Endothelial cell of umbilical vein (primary cell): ENCODE measurements around the gene EMC8. TPM values are rescaled to one million over a fixed set of nuclear protein-coding genes. Genes with fewer than 3 reads are reported as not detected.

Experiments used
- BruUV-seq: library from RNA; stranded (reverse); fragments of 400-500 nt; replicated peaks from 2 replicates; lab custom pipeline; 2021; lab: Mats Ljungman, UMichigan
- CTCF ChIA-PET: fragments of 300-600, 350-600 bp; sonication (Branson Sonifier 250); formaldehyde crosslinking; loops from one replicate; lab custom pipeline; 2021; ENCODE audit warnings: antibody characterized with exemption, inconsistent platforms; lab: Charles Lee
- POLR2A ChIA-PET: fragments of 300-600, 350-600 bp; sonication (Branson Sonifier 250); formaldehyde crosslinking; loops from one replicate; lab custom pipeline; 2021; ENCODE audit warnings: antibody characterized with exemption, inconsistent platforms; lab: Charles Lee
- DNase-seq: peaks from one replicate; pipeline ENCODE4 v3.0.0-alpha.2; 2011; ENCODE audit warnings: low read depth, low spot score
- FAIRE-seq: peaks from 2 replicates; lab custom pipeline; 2011; peaks lifted over from hg19 to GRCh38; lab: Jason Lieb, UNC
- H2AFZ ChIP-seq: 2 replicates; pipeline ENCODE4 v1.6.0; 2012; ENCODE audit warnings: low read depth, low read length, control low read depth, inconsistent platforms
- H3K27ac ChIP-seq: 2 replicates; pipeline ENCODE4 v1.5.1; 2011; ENCODE audit warnings: low read depth, mild to moderate bottlenecking, control low read depth, low read length, moderate library complexity; ENCODE audit not compliant: insufficient read depth
- H3K27me3 ChIP-seq, 2 experiments: 2 replicates each; pipeline versions ENCODE4 v1.6.0 to v1.6.1; 2011; ENCODE audit warnings: low read length in 2 of 2, mixed read lengths in 1 of 2; ENCODE audit not compliant: control insufficient read depth in 2 of 2, insufficient read depth in 2 of 2
- H3K36me3 ChIP-seq, 2 experiments: 2 replicates in 1 of 2; 3 replicates in 1 of 2; pipeline ENCODE4 v1.5.1; 2011; ENCODE audit warnings: low read length in 2 of 2, mild to moderate bottlenecking in 1 of 2, moderate library complexity in 1 of 2; ENCODE audit not compliant: control insufficient read depth in 2 of 2, insufficient read depth in 2 of 2; ENCODE audit errors: extremely low read depth in 1 of 2
- H3K4me1 ChIP-seq: 3 replicates; pipeline ENCODE4 v1.5.1; 2011; ENCODE audit warnings: mild to moderate bottlenecking, low read length; ENCODE audit not compliant: control insufficient read depth, insufficient read depth; ENCODE audit errors: extremely low read depth
- H3K4me2 ChIP-seq: 2 replicates; pipeline ENCODE4 v1.6.1; 2011; ENCODE audit warnings: low read length, control low read depth, mixed read lengths; ENCODE audit not compliant: insufficient read depth
- H3K4me3 ChIP-seq, 3 experiments: fragments of 200-600 bp in 1 of 3; sonication (generic), shearing (Covaris generic) in 1 of 3; replicated peaks in 1 of 3; 2 replicates each; pipeline ENCODE4 v1.5.1; 2011 to 2016; ENCODE audit warnings: control low read depth in 3 of 3, low read length in 3 of 3, mild to moderate bottlenecking in 2 of 3, inconsistent platforms in 1 of 3, low read depth in 1 of 3, moderate library complexity in 1 of 3; ENCODE audit not compliant: insufficient read depth in 1 of 3
- H3K79me2 ChIP-seq: 2 replicates; pipeline ENCODE4 v1.6.0; 2012; ENCODE audit warnings: low read length, inconsistent platforms; ENCODE audit not compliant: control insufficient read depth, insufficient read depth
- H3K9ac ChIP-seq: replicated peaks from 2 replicates; pipeline ENCODE3; 2011; ENCODE audit warnings: low read length, control low read depth; ENCODE audit not compliant: insufficient read depth; ENCODE audit errors: extremely low read depth
- H3K9me1 ChIP-seq: replicated peaks from 3 replicates; pipeline ENCODE4 v1.6.0; 2011; ENCODE audit warnings: mild to moderate bottlenecking, low read length; ENCODE audit not compliant: control insufficient read depth, insufficient read depth; ENCODE audit errors: extremely low read depth
- H3K9me3 ChIP-seq: replicated peaks from 2 replicates; pipeline ENCODE4 v1.5.1; 2012; ENCODE audit warnings: low read length, inconsistent platforms; ENCODE audit not compliant: control insufficient read depth, insufficient read depth
- H4K20me1 ChIP-seq: replicated peaks from 2 replicates; pipeline ENCODE3; 2011; ENCODE audit warnings: mild to moderate bottlenecking, low read length; ENCODE audit not compliant: control insufficient read depth, insufficient read depth; ENCODE audit errors: extremely low read depth
- CTCF ChIP-seq, 2 donors: IDR thresholded peaks; 1 replicate in 1 of 2; 2 replicates in 1 of 2; pipeline ENCODE4 v1.5.1; 2011; ENCODE audit warnings: low read length in 2 of 2, mild to moderate bottlenecking in 2 of 2, moderate library complexity in 2 of 2, control low read depth in 1 of 2, inconsistent platforms in 1 of 2, low read depth in 1 of 2; ENCODE audit not compliant: insufficient read depth in 1 of 2; ENCODE audit errors: extremely low read depth in 1 of 2
- EZH2 ChIP-seq: IDR thresholded peaks from 2 replicates; pipeline ENCODE4 v1.6.1; 2012; ENCODE audit warnings: borderline replicate concordance, low read depth, mild to moderate bottlenecking, moderate library complexity, low read length, inconsistent platforms; ENCODE audit not compliant: severe bottlenecking
- FOS ChIP-seq: IDR thresholded peaks from 2 replicates; pipeline ENCODE4 v1.6.1; 2011; ENCODE audit warnings: mild to moderate bottlenecking, low read length, moderate library complexity, borderline replicate concordance; ENCODE audit not compliant: insufficient read depth
- GATA2 ChIP-seq: IDR thresholded peaks from 2 replicates; pipeline ENCODE4 v1.7.0; 2011; ENCODE audit warnings: low read depth, mild to moderate bottlenecking, moderate library complexity, mixed read lengths, low read length; ENCODE audit not compliant: insufficient read length, insufficient read depth
- JUN ChIP-seq: IDR thresholded peaks from 2 replicates; pipeline ENCODE4 v1.6.1; 2011; ENCODE audit warnings: borderline replicate concordance, low read depth; ENCODE audit not compliant: insufficient read length, insufficient read depth
- MAX ChIP-seq: IDR thresholded peaks from 2 replicates; pipeline ENCODE4 v1.6.1; 2011; ENCODE audit not compliant: insufficient read depth, insufficient read length
- MYC ChIP-seq: IDR thresholded peaks from one replicate; pipeline ENCODE4 v1.6.1; 2011; ENCODE audit warnings: mild to moderate bottlenecking, low read depth, low read length
- POLR2A ChIP-seq: IDR thresholded peaks from 2 replicates; pipeline ENCODE4 v1.6.1; 2012; ENCODE audit warnings: low read depth, mild to moderate bottlenecking, control low read depth, low read length
- POLR2AphosphoS5 ChIP-seq: IDR thresholded peaks from 2 replicates; pipeline ENCODE4 v1.6.1; 2012; ENCODE audit warnings: low read depth, mild to moderate bottlenecking, control low read depth, low read length, moderate library complexity; ENCODE audit not compliant: insufficient read depth
- dilution Hi-C: fragments of 300-500 bp; cut with MboI; formaldehyde crosslinking; loops from one replicate; pipeline ENCODE4 v1.15.0; 2019; ENCODE audit warnings: low sequenced_read_pairs; ENCODE audit not compliant: extremely low pct_ligation_motif_present
- intact Hi-C: fragments of 100-400 bp; cut with micrococcal nuclease; formaldehyde crosslinking; loops from one replicate; pipeline ENCODE4 v1.10.0; 2022
- polyA plus RNA-seq, 4 experiments: library from polyadenylated mRNA; depleted of rRNA in 3 of 4; stranded (reverse) in 3 of 4; unstranded in 1 of 4; fragments of >200 nt; gene quantifications; 2 replicates each; pipeline versions ENCODE4 v1.2.1 to v1.2.3, GENCODE V29; 2011 to 2012; ENCODE audit warnings: missing spikeins in 1 of 4
- total RNA-seq: library from RNA; stranded (reverse); gene quantifications from 2 replicates; pipeline ENCODE4 v1.2.3, GENCODE V29; 2021

Gene EMC8
- total and polyA plus RNA-seq, 2 donors (not counting 3 experiments of a cell fraction or from before 2014, with no cell fraction given): 51.2 to 59.6 TPM

GRCh38 chr16:85839681-85840240, 40.4 kb upstream of the EMC8 start:
- H3K9me3 ChIP-seq: no peaks in the 10 kb centered on the region
- H3K9me1 ChIP-seq: no peaks in the 10 kb centered on the region
- FAIRE-seq: no peak
- H3K36me3 ChIP-seq: no peaks in the 10 kb centered on the region
- TF ChIP-seq EZH2 (no peak), CTCF (IDR thresholded peaks at IDR 0.05; ENCODE audit: extremely low read depth in 1 of 2, insufficient read depth in 1 of 2, low read depth in 1 of 2, low read length in 2 of 2) (no peak), JUN (no peak), POLR2AphosphoS5 (no peak), POLR2A (no peak), MAX (no peak), GATA2 (no peak), MYC (no peak), FOS (no peak)
- POLR2A ChIA-PET: no interaction called here
- H3K9ac ChIP-seq: no peak overlapping the region
- H3K27ac ChIP-seq: no peak overlapping the region
- H3K4me2 ChIP-seq: no peak overlapping the region
- no peaks in the 10 kb centered on the region for H4K20me1 ChIP-seq
- intact Hi-C loops (no loop called here), dilution Hi-C loops (no loop called here)
- no peaks in the 10 kb centered on the region for H3K27me3 ChIP-seq
- H3K4me1 ChIP-seq: no peaks in the 10 kb centered on the region
- no peak overlapping the region for H2AFZ ChIP-seq
- DNase-seq: no peak
- BruUV-seq: no TSS peak
- no peaks in the 10 kb centered on the region for H3K79me2 ChIP-seq
- CTCF ChIA-PET: no interaction called here
- no peak overlapping the region for H3K4me3 ChIP-seq
